Stimulated activated naive B cell treated with anti-CD40 and anti-IgM and Interleukin-4, amounts not matched to agents 10 μg/mL and 1 μg/mL and 100 μg/mL, for 72 hours (primary cell): ENCODE data around the gene FAM13B.
"Not testable (repeated sequence)": the region's sequence is repeated elsewhere in the genome, so short reads cannot be mapped to it uniquely, and the experiment has no call there.

Experiments used
- ATAC-seq, 2 donors: fragments of 150-1000 bp; cut with Tn5 transposase; replicated peaks; 2 replicates each; pipeline ENCODE4 v1.10.0; 2021; ENCODE audit warnings: moderate library complexity in 1 of 2
- DNase-seq: peaks from one replicate; pipeline ENCODE4 v3.0.0; 2021
- H3K27ac Mint-ChIP-seq: one replicate; pipeline ENCODE4 v1.8.0; 2022; ENCODE audit warnings: mild to moderate bottlenecking, mixed read lengths
- H3K27me3 Mint-ChIP-seq, 2 donors: one replicate each; pipeline ENCODE4 v1.8.0; 2022; ENCODE audit warnings: mixed read lengths in 2 of 2
- H3K36me3 Mint-ChIP-seq, 2 donors: one replicate each; pipeline ENCODE4 v1.8.0; 2022; ENCODE audit warnings: mixed read lengths in 2 of 2, mild to moderate bottlenecking in 1 of 2
- H3K4me1 Mint-ChIP-seq, 2 donors: one replicate each; pipeline ENCODE4 v1.8.0; 2022; ENCODE audit warnings: mixed read lengths in 2 of 2, mild to moderate bottlenecking in 1 of 2
- H3K4me3 Mint-ChIP-seq, 2 donors: one replicate each; pipeline ENCODE4 v1.8.0; 2022; ENCODE audit warnings: mild to moderate bottlenecking in 2 of 2, mixed read lengths in 2 of 2, moderate library complexity in 1 of 2
- H3K9me3 Mint-ChIP-seq, 2 donors: one replicate each; pipeline ENCODE4 v1.8.0; 2022; ENCODE audit warnings: mixed read lengths in 2 of 2, mild to moderate bottlenecking in 1 of 2

Gene FAM13B

GRCh38 chr5:138032572-138033385 lies at the start of gene FAM13B:
TSS of gene FAM13B (minus strand) at chr5:138033079. CDS start at chr5:138019111, 13,968 bp downstream.
- DNase-seq (peak; percentile 77), ATAC-seq (peak; percentile 76)
- H3K4me1 Mint-ChIP-seq: peaks cover 19 to 73% of the 10 kb centered on the region in 2 donors
- H3K36me3 Mint-ChIP-seq: peaks cover 23 to 34% of the 10 kb centered on the region in 2 donors
- peaks cover 0 to 4% of the 10 kb centered on the region in 2 donors for H3K27me3 Mint-ChIP-seq
- H3K27ac Mint-ChIP-seq: peak within 1 kb of the TSS; percentile 98
- H3K9me3 Mint-ChIP-seq: peaks cover 0 to 2% of the 10 kb centered on the region in 2 donors
- H3K4me3 Mint-ChIP-seq: peak within 1 kb of the TSS; percentile 97 to 99

DNA sequence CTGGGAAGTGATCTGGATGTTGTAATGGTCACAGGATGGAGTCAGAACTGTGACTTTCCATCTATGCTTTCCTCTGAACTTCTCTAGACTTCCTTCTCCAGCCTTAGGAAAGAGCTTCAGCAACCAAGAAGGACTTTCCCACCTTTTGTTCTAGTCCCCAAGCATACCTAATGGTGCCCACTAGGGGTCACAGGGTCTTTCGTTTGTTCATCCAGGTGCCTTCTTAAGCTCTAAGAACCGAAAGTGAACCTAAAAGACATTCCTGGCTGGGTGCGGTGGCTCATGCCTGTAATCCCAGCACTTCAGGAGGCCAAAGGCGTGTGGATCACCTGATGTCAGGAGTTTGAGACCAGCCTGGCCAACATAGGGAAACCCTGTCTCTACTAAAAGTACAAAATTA lies 49.2 kb upstream of the FAM13B start:
- Mint-ChIP-seq H3K36me3 (no peaks in the 10 kb centered on the region), H3K27me3 (peaks cover 0 to 4% of the 10 kb centered on the region in 2 donors), H3K27ac (no peak overlapping the region), H3K9me3 (no peaks in the 10 kb centered on the region), H3K4me3 (no peak overlapping the region), H3K4me1 (peaks cover 8 to 12% of the 10 kb centered on the region in 2 donors)
- DNase-seq: no peak
- ATAC-seq: no peak

GRCh38 chr5:138078006-138078643 lies 45.2 kb upstream of the FAM13B start:
- Mint-ChIP-seq H3K27ac (no peak overlapping the region), H3K9me3 (no peaks in the 10 kb centered on the region), H3K36me3 (no peaks in the 10 kb centered on the region), H3K4me3 (no peak overlapping the region), H3K27me3 (no peaks in the 10 kb centered on the region), H3K4me1 (peaks cover 8 to 12% of the 10 kb centered on the region in 2 donors)
- DNase-seq (no peak), ATAC-seq (no peak)

DNA sequence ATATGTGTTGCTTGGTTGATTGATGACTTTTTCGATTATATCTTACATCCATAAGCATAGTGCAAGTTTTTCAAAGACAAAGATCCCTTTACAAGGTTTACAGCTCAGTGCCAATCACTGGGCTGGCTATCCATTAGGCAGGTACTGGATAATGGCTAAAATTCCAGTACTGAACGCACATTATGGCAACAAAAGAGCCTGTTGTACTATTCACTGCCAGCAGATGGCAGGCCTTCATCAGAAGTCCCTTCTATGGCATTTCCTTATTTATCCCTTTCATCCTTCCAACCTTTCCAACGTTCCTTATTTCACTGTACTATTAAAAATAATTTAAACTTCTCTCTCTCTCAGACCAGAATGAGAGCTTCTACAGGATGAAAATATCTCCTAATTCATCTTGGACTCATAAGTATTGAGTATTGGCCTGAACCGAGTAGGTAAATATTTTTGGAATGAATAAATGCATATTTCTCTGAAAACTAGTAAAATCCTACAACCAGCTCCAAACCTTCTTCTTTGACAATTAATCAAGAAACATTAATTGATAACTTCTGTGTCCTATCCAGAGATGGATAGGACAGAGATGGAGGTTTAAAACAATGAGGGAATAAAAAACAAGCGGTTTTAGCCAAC lies 44.3 kb upstream of the FAM13B start:
- no peak overlapping the region for H3K4me3 Mint-ChIP-seq
- no peaks in the 10 kb centered on the region for H3K9me3 Mint-ChIP-seq
- no peaks in the 10 kb centered on the region for H3K27me3 Mint-ChIP-seq
- H3K4me1 Mint-ChIP-seq: peaks cover 8 to 12% of the 10 kb centered on the region in 2 donors
- H3K27ac Mint-ChIP-seq: no peak overlapping the region
- peak; percentile 12 for DNase-seq
- no peak for ATAC-seq
- no peaks in the 10 kb centered on the region for H3K36me3 Mint-ChIP-seq

GRCh38 chr5:138070026-138070425 lies 37.1 kb upstream of the FAM13B start:
- H3K27ac Mint-ChIP-seq, H3K36me3 Mint-ChIP-seq, DNase-seq, ATAC-seq, H3K4me3 Mint-ChIP-seq, H3K4me1 Mint-ChIP-seq, H3K9me3 Mint-ChIP-seq, H3K27me3 Mint-ChIP-seq: not testable (repeated sequence)

DNA sequence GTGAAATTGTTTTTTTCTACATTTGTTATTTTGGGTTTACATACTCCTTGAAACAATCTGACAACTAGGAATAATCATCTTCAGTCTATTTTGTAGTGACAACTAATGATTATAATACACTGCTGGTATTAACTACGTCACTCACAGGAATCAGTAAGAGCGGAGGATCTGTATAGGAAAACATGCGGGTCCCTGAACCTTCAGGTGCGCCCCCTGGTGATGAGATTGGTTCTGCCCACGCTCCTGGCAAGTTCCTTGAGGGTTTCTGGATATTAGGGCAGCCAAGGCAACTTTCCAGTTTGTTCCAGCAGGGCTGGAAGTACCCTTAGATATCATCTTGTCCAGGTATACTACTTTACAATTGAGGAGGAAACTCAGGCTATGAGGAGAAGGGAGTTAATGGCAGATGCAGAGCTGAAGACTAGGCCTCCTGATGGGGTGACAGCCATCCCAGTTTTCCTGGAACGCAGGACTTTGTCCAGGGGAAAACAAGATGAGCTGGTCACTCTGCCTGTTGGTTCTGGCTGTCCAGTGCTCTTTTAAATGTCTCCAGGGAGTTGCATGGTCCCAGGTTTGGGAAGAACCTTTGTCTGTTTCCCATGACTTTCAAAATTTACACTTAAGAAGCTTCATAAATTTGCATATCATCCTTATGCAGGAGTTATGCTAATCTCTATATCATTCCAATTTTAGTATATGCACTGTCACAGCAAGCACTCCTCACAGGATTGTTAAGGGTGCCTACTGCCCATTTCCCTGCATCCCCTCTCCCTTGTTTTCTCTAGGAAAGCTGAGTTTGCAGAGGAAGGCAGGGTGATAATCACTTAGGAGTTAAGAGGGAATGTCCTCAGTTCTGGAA lies 36.1 kb upstream of the FAM13B start:
- no peaks in the 10 kb centered on the region for H3K9me3 Mint-ChIP-seq
- peak; percentile 40 for DNase-seq
- H3K27me3 Mint-ChIP-seq: peaks cover 5 to 8% of the 10 kb centered on the region in 2 donors
- H3K4me1 Mint-ChIP-seq: peaks cover 4 to 7% of the 10 kb centered on the region in 2 donors
- H3K27ac Mint-ChIP-seq: no peak overlapping the region
- no peaks in the 10 kb centered on the region for H3K36me3 Mint-ChIP-seq
- ATAC-seq: peak; percentile 75 to 76
- no peak overlapping the region for H3K4me3 Mint-ChIP-seq

- no peak overlapping the region for H3K4me3 Mint-ChIP-seq
- H3K27ac Mint-ChIP-seq: no peak overlapping the region
- H3K27me3 Mint-ChIP-seq: peaks cover 5 to 8% of the 10 kb centered on the region in 2 donors
- DNase-seq (no peak), ATAC-seq (no peak)
- H3K4me1 Mint-ChIP-seq: peaks cover 4 to 7% of the 10 kb centered on the region in 2 donors
- H3K36me3 Mint-ChIP-seq: no peaks in the 10 kb centered on the region
- H3K9me3 Mint-ChIP-seq: no peaks in the 10 kb centered on the region
Measured at GRCh38 chr5:138067945-138068344, 35.1 kb upstream of the FAM13B start.

GRCh38 chr5:138065102-138065501 lies 32.2 kb upstream of the FAM13B start:
- H3K4me3 Mint-ChIP-seq: no peak overlapping the region
- no peaks in the 10 kb centered on the region for H3K9me3 Mint-ChIP-seq
- peaks cover 4 to 7% of the 10 kb centered on the region in 2 donors for H3K4me1 Mint-ChIP-seq
- no peaks in the 10 kb centered on the region for H3K36me3 Mint-ChIP-seq
- H3K27me3 Mint-ChIP-seq: peaks cover 0 to 4% of the 10 kb centered on the region in 2 donors
- DNase-seq (no peak), ATAC-seq (no peak)
- no peak overlapping the region for H3K27ac Mint-ChIP-seq

- ATAC-seq (no peak), DNase-seq (no peak)
- Mint-ChIP-seq H3K36me3 (no peaks in the 10 kb centered on the region), H3K27ac (no peak overlapping the region), H3K4me1 (peaks cover 4 to 7% of the 10 kb centered on the region in 2 donors), H3K4me3 (no peak overlapping the region), H3K9me3 (no peaks in the 10 kb centered on the region), H3K27me3 (no peaks in the 10 kb centered on the region)
Measured at GRCh38 chr5:138064526-138064925, 31.6 kb upstream of the FAM13B start.

- no peaks in the 10 kb centered on the region for H3K9me3 Mint-ChIP-seq
- peaks cover 8 to 14% of the 10 kb centered on the region in 2 donors for H3K4me1 Mint-ChIP-seq
Measured at GRCh38 chr5:138054847-138055558, 22.1 kb upstream of the FAM13B start.

GRCh38 chr5:138054206-138054605 lies 21.3 kb upstream of the FAM13B start:
- ATAC-seq: peak; percentile 89 to 91
- Mint-ChIP-seq H3K36me3 (no peaks in the 10 kb centered on the region), H3K27me3 (no peaks in the 10 kb centered on the region), H3K4me1 (peaks cover 8 to 14% of the 10 kb centered on the region in 2 donors), H3K27ac (peak overlapping the region; percentile 52), H3K9me3 (no peaks in the 10 kb centered on the region), H3K4me3 (no peak overlapping the region)
- no peak for DNase-seq

More at GRCh38 chr5:138054847-138055558, 22.1 kb upstream of the FAM13B start:
- no peak for DNase-seq
- H3K27ac Mint-ChIP-seq: no peak overlapping the region
- no peak for ATAC-seq
- H3K27me3 Mint-ChIP-seq: no peaks in the 10 kb centered on the region
- H3K36me3 Mint-ChIP-seq: no peaks in the 10 kb centered on the region
- H3K4me3 Mint-ChIP-seq: no peak overlapping the region

DNA sequence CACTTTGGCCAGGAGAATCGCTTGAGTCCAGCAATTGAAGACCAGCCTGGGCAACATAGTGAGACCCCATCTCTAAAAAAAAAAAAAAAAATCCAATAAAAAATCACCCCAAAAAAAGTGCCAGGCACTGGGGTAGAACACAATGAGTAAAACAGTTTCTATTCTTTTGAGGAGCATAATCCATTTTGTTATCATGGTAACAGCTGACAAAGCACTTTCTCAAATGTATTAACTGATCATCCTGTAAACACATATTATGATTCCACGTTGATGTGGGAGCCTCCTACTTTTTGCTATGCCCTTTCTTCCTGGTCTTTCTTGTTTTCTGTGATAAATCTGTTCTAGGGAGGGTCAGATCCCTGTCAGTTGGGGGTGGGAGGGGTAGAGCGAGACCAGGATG lies 20.7 kb upstream of the FAM13B start:
- Mint-ChIP-seq H3K27ac (no peak overlapping the region), H3K9me3 (no peaks in the 10 kb centered on the region), H3K27me3 (no peaks in the 10 kb centered on the region), H3K36me3 (no peaks in the 10 kb centered on the region), H3K4me1 (peaks cover 8 to 14% of the 10 kb centered on the region in 2 donors), H3K4me3 (no peak overlapping the region)
- ATAC-seq (no peak), DNase-seq (no peak)

- H3K27me3 Mint-ChIP-seq, ATAC-seq, DNase-seq, H3K36me3 Mint-ChIP-seq, H3K27ac Mint-ChIP-seq, H3K9me3 Mint-ChIP-seq, H3K4me3 Mint-ChIP-seq: not testable (repeated sequence)
- peaks cover 8 to 14% of the 10 kb centered on the region in 2 donors for H3K4me1 Mint-ChIP-seq
Measured at GRCh38 chr5:138052718-138053117, 19.8 kb upstream of the FAM13B start.
